NCI-H128 (cell line): ENCODE results near the gene CYP2B6.
"Not testable (repeated sequence)": the region's sequence is repeated elsewhere in the genome, so short reads cannot be mapped to it uniquely, and the experiment has no call there.

Experiments
- DNase-seq: peaks from one replicate; lab custom pipeline; 2025; ENCODE audit not compliant: unreplicated experiment; lab: John Stamatoyannopoulos, UW

The CYP2B6 gene

GRCh38 chr19:40990972-40991381 lies at the start of gene CYP2B6:
TSS of gene CYP2B6 (plus strand) at chr19:40991282. CDS start at chr19:40991306, 24 bp downstream.
- DNase-seq = no peak

- no peak for DNase-seq
These were observed 49.4 kb upstream of the CYP2B6 start for GRCh38 chr19:40941481-40942219.

GRCh38 chr19:40945645-40946044 lies 45.4 kb upstream of the CYP2B6 start:
- DNase-seq = no peak

- DNase-seq = no peak
These were observed 44.0 kb upstream of the CYP2B6 start for GRCh38 chr19:40947114-40947513.

GRCh38 chr19:40947573-40947972 lies 43.5 kb upstream of the CYP2B6 start:
- no peak for DNase-seq

- no peak for DNase-seq
These were observed 42.3 kb upstream of the CYP2B6 start for GRCh38 chr19:40948580-40949299.

- DNase-seq = no peak
These were observed 36.5 kb upstream of the CYP2B6 start for GRCh38 chr19:40954573-40954972.

GRCh38 chr19:40959338-40959737 lies 31.7 kb upstream of the CYP2B6 start:
- DNase-seq = no peak

GRCh38 chr19:40960062-40960685 lies 30.9 kb upstream of the CYP2B6 start:
- DNase-seq = no peak

- DNase-seq = no peak
These were observed 30.3 kb upstream of the CYP2B6 start for GRCh38 chr19:40960780-40961179.

- DNase-seq = no peak
These were observed 28.6 kb upstream of the CYP2B6 start for GRCh38 chr19:40962460-40962961.

GRCh38 chr19:40964361-40964760 lies 26.7 kb upstream of the CYP2B6 start:
- DNase-seq = not testable (repeated sequence)

- not testable (repeated sequence) for DNase-seq
These were observed 25.7 kb upstream of the CYP2B6 start for GRCh38 chr19:40965351-40965750.

- not testable (repeated sequence) for DNase-seq
These were observed 24.5 kb upstream of the CYP2B6 start for GRCh38 chr19:40966591-40966990.

- DNase-seq = not testable (repeated sequence)
These were observed 23.0 kb upstream of the CYP2B6 start for GRCh38 chr19:40968065-40968464.

GRCh38 chr19:40969721-40970120 lies 21.4 kb upstream of the CYP2B6 start:
- not testable (repeated sequence) for DNase-seq

GRCh38 chr19:40970396-40971345 lies 20.4 kb upstream of the CYP2B6 start:
- DNase-seq = not testable (repeated sequence)

- DNase-seq = no peak
These were observed 16.4 kb upstream of the CYP2B6 start for GRCh38 chr19:40974633-40975037.

- no peak for DNase-seq
These were observed 14.9 kb upstream of the CYP2B6 start for GRCh38 chr19:40976134-40976533.

GRCh38 chr19:40976724-40977123 lies 14.4 kb upstream of the CYP2B6 start:
- DNase-seq = no peak

GRCh38 chr19:40979759-40980158 lies 11.3 kb upstream of the CYP2B6 start:
- not testable (repeated sequence) for DNase-seq
